ENCODE measurements around the gene CHPT1.
A peak's percentile ranks its signal among the peaks of the same experiment; 100 is the strongest.
"Not testable (repeated sequence)": the region's sequence is repeated elsewhere in the genome, so short reads cannot be mapped to it uniquely, and the experiment has no call there.

Gene CHPT1

GRCh38 chr12:101727098-101727497 is 29.7 kb downstream of the CHPT1 start:
- no peak for DNase-seq

GRCh38 chr12:101729842-101730241 is 32.4 kb downstream of the CHPT1 start:
- DNase-seq = no peak

GRCh38 chr12:101732318-101732717 is 34.9 kb downstream of the CHPT1 start:
- no peak for DNase-seq

GRCh38 chr12:101733166-101733565 is 35.7 kb downstream of the CHPT1 start:
- no peak for DNase-seq

GRCh38 chr12:101734482-101734881 is 37.0 kb downstream of the CHPT1 start:
- DNase-seq = not testable (repeated sequence)

- DNase-seq = no peak
These were observed 40.0 kb downstream of the CHPT1 start for GRCh38 chr12:101737476-101737875.

GRCh38 chr12:101738920-101739665 is 41.7 kb downstream of the CHPT1 start, which contains the start of gene SYCP3:
Gene SYCP3 (minus strand): TSS chr12:101739462. CDS start chr12:101737935, 1,527 bp downstream.
- DNase-seq = no peak

- no peak for DNase-seq
These were observed 43.1 kb downstream of the CHPT1 start for GRCh38 chr12:101740566-101740965.

- DNase-seq = no peak
These were observed 43.5 kb downstream of the CHPT1 start for GRCh38 chr12:101740980-101741379.

GRCh38 chr12:101743242-101743641 is 45.8 kb downstream of the CHPT1 start:
- no peak for DNase-seq

GRCh38 chr12:101743724-101744472 is 46.5 kb downstream of the CHPT1 start:
- no peak for DNase-seq

- DNase-seq = no peak
These were observed 48.0 kb downstream of the CHPT1 start for GRCh38 chr12:101745481-101745880.

- no peak for DNase-seq
These were observed 48.8 kb downstream of the CHPT1 start for GRCh38 chr12:101746196-101746595.

GRCh38 chr12:101746661-101747060 is 49.2 kb downstream of the CHPT1 start:
- DNase-seq = peak; percentile 11

- DNase-seq = no peak
These were observed 50.3 kb downstream of the CHPT1 start for GRCh38 chr12:101747697-101748096.

- DNase-seq = no peak
These were observed 51.5 kb downstream of the CHPT1 start for GRCh38 chr12:101748907-101749306.

GRCh38 chr12:101749657-101750056 is 52.2 kb downstream of the CHPT1 start:
- no peak for DNase-seq

GRCh38 chr12:101750152-101750551 is 52.7 kb downstream of the CHPT1 start:
- no peak for DNase-seq

- peak; percentile 34 for DNase-seq
These were observed 62.1 kb downstream of the CHPT1 start for GRCh38 chr12:101759396-101760047.

GRCh38 chr12:101761350-101761749 is 63.9 kb downstream of the CHPT1 start:
- no peak for DNase-seq

- no peak for DNase-seq
These were observed 64.3 kb downstream of the CHPT1 start for GRCh38 chr12:101761781-101762180.

GRCh38 chr12:101763246-101763931 is 65.9 kb downstream of the CHPT1 start:
- DNase-seq = no peak
